NCI-H187 (cell line): ENCODE results near the gene SLC7A5.

Experiments
- DNase-seq, 2 experiments: peaks; one replicate each; lab custom pipeline; 2025; lab: John Stamatoyannopoulos, UW

Gene SLC7A5

GRCh38 chr16:87846705-87847466, 22.4 kb downstream of the SLC7A5 start:
- DNase-seq: no peak

- DNase-seq: no peak
Observed at GRCh38 chr16:87845807-87846619, 23.3 kb downstream of the SLC7A5 start.

GRCh38 chr16:87845213-87845612, 24.1 kb downstream of the SLC7A5 start:
- DNase-seq: no peak

DNA sequence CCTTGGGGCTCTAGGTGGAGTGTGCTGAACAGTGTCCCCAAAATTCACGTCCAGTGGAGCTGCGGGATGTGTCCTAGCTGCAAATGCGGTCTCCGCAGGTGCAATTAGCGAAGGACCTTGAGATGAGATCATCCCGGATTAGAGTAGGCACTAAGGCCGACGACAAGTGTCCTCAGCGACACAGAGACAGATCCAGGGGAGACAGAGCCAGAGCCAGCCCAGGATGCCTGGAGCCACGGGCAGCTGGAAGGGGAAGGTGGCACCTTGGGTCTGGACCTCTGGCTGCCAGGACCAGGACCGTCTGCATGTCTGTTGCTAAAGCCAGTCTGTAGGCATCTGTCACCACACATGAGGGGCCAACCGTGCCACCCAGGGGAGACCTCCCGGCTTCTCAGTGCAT, 24.5 kb downstream of the SLC7A5 start:
- DNase-seq: no peak

- DNase-seq: no peak
Observed at GRCh38 chr16:87844120-87844733, 25.1 kb downstream of the SLC7A5 start.

DNA sequence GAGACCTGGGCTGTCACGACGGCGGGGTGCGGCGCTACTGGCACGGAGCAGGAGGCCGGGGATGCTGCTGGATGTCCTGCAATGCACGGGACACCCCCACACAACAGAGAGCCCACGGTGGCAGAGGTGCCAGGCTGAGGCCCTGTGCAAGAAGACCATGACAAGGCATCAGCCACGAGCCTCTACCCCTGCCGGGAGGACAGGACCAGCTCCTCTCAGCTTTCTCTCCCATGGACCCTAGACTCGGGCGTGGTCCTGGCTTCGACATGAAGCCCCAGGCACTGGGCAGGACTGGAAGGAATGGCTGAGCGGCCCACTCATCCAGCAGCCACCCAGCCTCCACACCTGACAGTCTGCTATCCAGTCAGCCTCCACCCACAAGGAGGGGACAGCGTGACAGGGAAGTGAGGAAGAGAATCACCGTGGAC, 25.6 kb downstream of the SLC7A5 start:
- no peak for DNase-seq

DNA sequence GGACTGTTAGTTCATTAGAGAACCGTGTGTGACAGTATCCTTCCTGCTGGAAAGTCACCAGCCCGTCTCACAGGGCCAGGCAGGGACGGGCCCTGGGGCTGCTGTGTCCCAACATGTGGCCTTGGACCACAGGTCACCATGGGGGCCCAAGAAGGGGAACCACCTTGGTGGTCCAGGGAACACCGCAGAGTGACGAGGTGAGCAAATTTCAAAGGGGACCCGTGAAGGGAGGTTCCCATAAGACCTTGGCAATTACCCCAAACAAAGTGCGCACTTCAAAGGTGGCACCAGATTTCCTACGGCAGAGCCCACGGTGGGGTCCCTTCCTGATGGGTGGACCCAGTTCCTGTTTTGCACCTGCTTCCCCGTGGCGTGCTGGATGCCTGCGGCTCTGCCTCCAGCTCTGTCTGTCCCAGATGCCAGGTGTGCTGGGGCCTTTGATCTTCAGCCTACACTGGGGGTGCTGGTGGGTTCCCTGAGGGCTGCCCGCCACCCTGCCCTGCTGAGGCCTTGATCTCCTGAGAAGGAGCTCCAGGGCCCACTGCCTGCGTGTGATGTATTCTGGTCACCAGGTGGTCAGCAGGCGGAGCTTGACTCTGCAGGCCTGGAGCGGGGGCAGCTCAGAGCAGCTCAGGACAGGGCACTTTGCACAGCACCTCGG, 27.0 kb downstream of the SLC7A5 start:
- DNase-seq: no peak

DNA sequence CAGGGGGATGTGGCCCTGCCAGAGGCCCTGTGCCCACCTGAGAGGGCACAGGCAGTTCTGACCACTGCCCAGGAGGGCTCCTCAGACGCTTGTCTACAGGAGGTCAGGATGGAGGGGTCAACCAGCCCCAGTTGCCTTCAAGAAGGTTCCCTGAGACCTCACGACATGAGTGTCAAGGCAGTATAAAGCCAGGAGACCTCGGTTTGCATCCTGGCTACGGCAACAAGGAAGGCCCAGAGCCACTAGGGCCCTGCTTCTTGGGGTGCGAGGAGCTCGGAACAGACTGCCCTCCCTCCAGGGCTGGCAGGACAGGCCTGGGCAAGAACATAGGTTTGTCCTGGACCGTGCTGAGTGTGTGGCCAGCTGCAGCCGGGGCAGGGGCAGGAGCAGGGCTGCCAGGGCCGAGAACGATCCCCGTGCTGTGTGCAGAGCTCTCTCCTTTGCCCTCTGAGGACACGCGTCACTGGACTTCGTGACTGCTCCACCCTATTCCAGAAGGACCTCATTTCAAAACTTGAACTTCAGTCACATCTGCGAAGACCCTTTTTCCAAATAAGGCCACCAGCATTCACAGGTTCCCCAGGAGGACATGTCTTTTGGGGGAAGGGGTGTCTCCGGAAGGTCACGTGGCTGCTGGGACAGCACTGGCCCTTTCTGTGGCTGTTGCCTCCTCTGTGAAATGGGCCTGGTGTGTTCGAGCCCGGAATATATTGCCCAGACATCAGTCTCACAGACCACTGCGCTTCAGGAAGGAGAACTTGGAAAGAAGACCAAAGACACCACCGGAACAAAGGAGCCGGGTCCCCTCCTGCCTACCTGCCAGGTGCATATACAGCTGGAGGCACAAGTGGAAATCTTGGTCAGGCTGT, 27.7 kb downstream of the SLC7A5 start:
- DNase-seq: no peak

DNA sequence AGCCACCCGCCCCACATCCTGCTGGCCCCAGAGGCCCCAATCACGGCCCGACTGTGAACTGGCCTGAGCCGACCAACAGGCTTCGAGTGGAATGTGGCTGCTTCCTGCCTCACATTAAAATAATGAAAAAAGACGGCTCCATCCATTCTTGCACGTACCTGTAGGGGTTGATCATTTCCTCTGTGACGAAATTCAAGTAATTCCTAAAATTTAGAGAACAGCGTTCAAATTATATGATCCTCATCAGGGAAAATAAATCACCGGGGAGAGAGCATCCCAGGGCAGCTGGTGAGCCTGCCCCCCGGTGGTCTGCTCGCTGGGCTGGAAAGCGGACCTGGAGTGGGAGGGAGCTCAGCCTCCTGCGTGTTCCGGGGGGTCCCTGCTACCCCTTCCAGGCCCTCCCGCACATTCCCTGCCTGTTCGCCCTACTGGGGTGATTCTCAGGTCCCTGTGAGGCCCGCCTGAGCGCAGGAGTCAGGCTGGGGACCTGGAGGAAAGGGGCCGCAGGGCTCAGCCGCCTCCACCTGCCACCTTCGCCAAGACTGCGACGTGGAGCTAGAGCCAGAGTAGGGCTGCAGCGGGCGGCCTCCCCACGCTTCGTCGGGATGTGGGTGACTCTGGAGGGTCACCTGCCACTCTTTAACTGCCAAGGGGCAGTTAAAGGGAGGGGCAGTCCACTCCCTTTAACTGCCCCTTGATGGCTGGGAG, 28.9 kb downstream of the SLC7A5 start:
- DNase-seq: no peak

DNA sequence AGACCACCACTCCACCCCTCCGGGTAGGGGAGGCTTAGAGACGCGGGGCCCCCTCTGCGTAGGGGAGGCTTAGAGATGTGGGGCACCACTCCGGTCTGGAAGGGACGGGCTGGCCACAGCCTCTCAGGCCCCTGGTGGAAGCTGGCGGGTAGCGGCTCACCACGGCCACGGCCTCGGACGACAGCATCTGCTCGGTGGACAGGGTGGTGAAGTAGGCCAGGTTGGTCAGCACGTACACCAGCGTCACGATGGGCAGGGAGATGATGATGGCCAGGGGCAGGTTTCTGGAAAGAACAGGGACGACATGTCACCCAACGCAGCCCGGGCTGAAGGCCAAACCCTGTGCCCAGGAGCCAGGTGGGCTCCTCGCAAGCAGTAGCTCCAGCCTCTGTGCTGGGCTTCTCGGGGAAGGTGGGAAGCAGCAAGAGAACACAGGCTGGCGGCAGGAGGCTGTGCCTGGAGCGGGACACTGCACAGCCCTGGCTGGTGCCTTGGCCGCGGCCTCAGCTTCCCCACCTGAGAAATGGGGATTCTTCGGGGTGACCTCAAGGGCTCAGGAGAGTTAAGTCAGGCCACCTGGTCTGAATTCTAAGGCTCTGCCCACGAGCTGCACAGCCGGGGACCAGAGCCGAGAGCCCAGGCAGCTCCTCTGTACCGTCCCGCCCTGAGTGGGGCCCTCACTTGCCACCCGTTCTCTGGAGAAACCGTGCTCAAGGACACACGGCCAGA, 29.6 kb downstream of the SLC7A5 start:
- no peak for DNase-seq

DNA sequence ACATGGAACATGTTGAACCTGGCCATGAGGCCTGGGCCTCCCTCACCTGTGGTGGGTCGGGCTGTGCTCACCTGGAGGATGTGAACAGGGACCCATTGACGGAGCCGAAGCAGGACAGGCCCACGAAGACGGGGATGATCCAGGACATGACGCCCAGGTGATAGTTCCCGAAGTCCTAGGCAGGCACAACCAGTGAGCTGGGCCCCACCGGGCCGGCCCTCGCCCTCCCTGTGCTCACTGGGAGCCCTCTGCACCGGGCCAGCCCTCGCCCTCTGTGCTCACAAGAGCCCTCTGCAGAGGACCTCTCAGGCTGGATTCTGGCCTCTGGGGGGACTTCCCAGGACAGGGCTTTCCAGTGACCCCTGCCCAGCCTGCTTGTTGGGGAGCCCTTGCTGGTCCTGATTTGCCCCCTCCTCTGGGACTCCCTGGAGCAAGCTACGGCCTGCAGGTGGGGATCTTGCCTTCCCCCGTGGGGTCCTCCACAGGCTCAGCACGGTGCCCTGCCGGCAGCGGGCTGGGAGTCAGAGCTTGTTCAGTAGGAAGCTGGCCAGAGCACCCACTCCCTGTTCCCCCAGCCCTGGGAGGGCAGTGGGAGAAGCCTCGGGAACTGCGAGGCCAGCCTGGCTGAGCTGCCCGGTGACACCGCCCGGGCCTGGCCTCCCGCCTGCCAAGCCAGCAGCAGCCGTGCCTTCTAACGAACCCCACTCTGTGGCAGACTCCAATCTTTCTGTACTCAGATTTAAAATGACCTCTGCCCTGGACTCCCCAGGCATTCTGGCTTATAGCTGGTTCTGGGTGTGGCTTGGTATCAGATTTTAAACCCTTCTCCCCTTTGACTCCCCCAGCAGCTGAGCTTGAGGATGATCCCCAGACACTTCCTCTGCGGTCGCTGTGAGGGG, 30.4 kb downstream of the SLC7A5 start:
- DNase-seq: no peak

DNA sequence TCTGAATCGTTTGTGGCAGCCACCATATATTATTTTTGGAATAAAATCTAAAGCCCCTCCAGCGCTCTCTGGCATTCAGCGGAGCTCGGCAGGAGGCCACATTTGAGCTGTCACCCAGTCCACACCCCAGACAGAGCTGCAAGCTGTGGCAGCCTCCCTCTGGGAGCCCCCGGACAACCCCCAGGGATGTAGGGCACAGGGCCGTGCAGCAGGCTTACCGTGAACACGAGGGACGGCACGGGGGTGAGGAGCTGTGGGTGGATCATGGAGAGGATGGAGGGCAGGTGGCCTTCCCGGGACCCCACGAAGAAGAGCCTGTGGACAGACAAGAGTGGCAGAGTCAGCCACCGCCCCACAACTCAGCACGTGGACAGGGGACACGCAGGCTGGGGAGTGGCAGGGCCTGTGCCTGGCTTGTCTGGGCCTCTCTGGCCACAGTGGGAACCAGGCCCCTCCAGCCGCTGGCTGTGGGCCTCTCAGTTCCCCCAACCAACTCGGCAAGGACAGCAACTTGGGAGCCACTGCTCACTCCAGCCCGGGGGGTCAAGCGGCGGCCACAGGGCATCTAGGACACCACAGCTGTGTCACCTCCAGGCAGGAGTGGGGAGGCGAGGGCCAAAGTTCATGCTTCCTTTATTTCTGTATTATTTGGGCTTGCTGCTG, 31.5 kb downstream of the SLC7A5 start:
- no peak for DNase-seq

- DNase-seq: no peak
Observed at GRCh38 chr16:87836844-87837581, 32.3 kb downstream of the SLC7A5 start.

DNA sequence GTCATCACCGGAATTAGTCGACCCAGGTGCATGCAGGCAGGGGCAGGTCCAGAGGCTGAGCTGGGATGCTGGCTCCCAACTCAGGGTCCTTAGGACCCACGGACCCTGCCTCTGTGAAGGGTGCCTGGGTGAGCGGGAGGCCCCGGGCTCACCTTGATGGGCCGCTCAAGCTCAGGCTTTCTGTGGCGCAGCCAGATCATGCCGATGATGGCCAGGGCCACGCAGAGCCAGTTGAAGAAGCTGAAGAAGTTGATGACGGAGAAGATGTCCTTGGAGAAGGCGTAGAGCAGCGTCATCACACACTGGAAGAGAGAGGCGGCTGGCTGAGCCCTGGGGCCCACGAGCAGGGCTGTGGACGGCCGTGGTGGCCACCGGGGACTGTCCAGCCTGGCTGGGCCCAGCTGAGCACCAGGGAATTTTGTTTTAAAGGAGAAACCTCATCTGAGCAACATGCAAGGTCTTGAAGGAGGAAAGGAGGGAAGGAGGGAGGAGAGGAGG, 32.9 kb downstream of the SLC7A5 start:
- no peak for DNase-seq

GRCh38 chr16:87835882-87836331, 33.4 kb downstream of the SLC7A5 start:
- DNase-seq: no peak

DNA sequence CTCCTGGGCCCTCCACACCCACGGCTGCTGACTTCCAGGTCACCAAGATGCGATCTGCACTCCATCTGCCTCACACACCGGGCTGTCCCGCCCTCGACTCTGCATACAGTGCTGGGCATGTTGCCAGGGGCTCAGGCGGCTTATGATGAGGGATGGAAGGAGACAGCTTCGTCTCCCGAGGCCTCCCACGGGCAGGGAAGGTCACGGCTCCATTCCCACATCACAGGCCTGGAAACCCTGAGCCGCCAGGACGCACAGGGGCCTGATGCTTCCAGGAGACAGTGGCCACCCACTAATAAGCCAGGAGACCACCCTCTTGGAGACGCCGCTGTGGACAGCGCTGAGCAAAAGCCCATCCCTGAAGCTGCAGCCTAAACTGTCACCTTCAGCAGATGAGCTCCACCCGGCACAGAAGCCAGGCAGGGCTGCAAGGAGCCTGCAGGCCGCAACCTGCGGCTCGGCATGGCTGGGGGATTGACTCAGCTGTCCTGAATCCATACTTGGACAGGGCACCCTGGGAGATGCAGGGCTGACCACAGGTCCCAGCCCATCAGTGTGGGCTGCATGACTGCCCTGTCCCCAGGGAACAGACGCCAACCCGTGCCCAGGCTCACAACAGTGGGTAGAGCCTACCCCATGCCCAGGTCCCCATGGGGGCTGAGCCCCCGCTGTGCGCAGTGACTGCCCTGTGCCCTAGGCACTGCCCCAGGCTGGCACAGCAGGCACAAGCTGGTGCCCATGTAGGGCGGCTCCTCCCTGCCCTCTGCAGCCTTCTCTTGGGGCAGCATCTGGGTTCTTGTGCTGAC, 34.4 kb downstream of the SLC7A5 start:
- no peak for DNase-seq
